ENCODE results near the gene KRT10. TPM values are rescaled to one million over a fixed set of nuclear protein-coding genes. Genes with fewer than 3 reads are reported as not detected.

The KRT10 gene
- total RNA-seq, 1 experiment from 2014 or later, result 28.4 TPM

- Mint-ChIP-seq H3K36me3 (ENCODE audit: insufficient read depth in 1 of 3, low read depth in 3 of 3) (no peaks in the 10 kb centered on the region), H3K9me3 (no peaks in the 10 kb centered on the region), H3K4me3 (no peak overlapping the region), H3K27me3 (ENCODE audit: low read depth) (no peaks in the 10 kb centered on the region; the same call in 1 of the 2 replicates), H3K27ac (no peak overlapping the region), H3K4me1 (peaks cover 20 to 24% of the 10 kb centered on the region in 2 experiments)
- no peaks in the 10 kb centered on the region for H3K79me1 ChIP-seq (ENCODE audit: insufficient read depth, low read depth, low read length, poor library complexity, severe bottlenecking)
- no peak overlapping the region for H3K56ac ChIP-seq (ENCODE audit: insufficient read length, low read depth, low read length)
- H2AK5ac ChIP-seq (ENCODE audit: insufficient read length, low read length), result no peak overlapping the region
- no peaks in the 10 kb centered on the region for H4K20me1 ChIP-seq (ENCODE audit: control insufficient read depth, insufficient read depth, insufficient read length)
- H2BK20ac ChIP-seq (ENCODE audit: low read depth, low read length, poor library complexity, severe bottlenecking), result no peak overlapping the region
- no peak overlapping the region for H4K91ac ChIP-seq (ENCODE audit: insufficient read length, low read depth, low read length)
- no peak overlapping the region for H3K27ac ChIP-seq (ENCODE audit: insufficient read length, low read depth, low read length)
- H3K4ac ChIP-seq (ENCODE audit: low read depth, low read length), result no peak overlapping the region
- no peak overlapping the region for H3K4me2 ChIP-seq (ENCODE audit: insufficient read depth, insufficient read length, low read length)
- no peak overlapping the region for H3K9ac ChIP-seq (ENCODE audit: extremely low read depth, insufficient read length, low read length)
- TF ChIP-seq, protein P1, sequence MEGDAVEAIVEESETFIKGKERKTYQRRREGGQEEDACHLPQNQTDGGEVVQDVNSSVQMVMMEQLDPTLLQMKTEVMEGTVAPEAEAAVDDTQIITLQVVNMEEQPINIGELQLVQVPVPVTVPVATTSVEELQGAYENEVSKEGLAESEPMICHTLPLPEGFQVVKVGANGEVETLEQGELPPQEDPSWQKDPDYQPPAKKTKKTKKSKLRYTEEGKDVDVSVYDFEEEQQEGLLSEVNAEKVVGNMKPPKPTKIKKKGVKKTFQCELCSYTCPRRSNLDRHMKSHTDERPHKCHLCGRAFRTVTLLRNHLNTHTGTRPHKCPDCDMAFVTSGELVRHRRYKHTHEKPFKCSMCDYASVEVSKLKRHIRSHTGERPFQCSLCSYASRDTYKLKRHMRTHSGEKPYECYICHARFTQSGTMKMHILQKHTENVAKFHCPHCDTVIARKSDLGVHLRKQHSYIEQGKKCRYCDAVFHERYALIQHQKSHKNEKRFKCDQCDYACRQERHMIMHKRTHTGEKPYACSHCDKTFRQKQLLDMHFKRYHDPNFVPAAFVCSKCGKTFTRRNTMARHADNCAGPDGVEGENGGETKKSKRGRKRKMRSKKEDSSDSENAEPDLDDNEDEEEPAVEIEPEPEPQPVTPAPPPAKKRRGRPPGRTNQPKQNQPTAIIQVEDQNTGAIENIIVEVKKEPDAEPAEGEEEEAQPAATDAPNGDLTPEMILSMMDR (conservative IDR thresholded peaks at IDR 0.05), result no peak
- H3K4me1 ChIP-seq (ENCODE audit: insufficient read depth, low read length), result no peaks in the 10 kb centered on the region
- H3K18ac ChIP-seq (ENCODE audit: insufficient read length, low read depth, low read length), result no peak overlapping the region
- no peak overlapping the region for H2BK12ac ChIP-seq (ENCODE audit: insufficient read length, low read depth, low read length)
- H3K9me3 ChIP-seq (ENCODE audit: control insufficient read depth, low read depth, low read length), result no peaks in the 10 kb centered on the region
- no peak overlapping the region for H4K8ac ChIP-seq (replicated peaks; ENCODE audit: insufficient read length, low read depth, low read length)
- no peak overlapping the region for H3K14ac ChIP-seq (ENCODE audit: insufficient read depth, low read length)
- H4K5ac ChIP-seq (ENCODE audit: insufficient read length, low read depth, low read length), result no peak overlapping the region
- H2BK15ac ChIP-seq (ENCODE audit: low read depth, low read length), result no peak overlapping the region
- no peaks in the 10 kb centered on the region for H3K27me3 ChIP-seq (ENCODE audit: insufficient read depth, low read length)
- no peaks in the 10 kb centered on the region for H3K79me2 ChIP-seq (ENCODE audit: insufficient read depth, low read length)
- H2BK120ac ChIP-seq (ENCODE audit: low read depth, low read length, poor library complexity, severe bottlenecking), result no peak overlapping the region
- H3K23ac ChIP-seq (ENCODE audit: insufficient read length, low read depth, low read length), result no peak overlapping the region
- WGBS (ENCODE audit: extremely low coverage, insufficient read length, low lambda C conversion rate), result no CpG with 5 or more reads among the region's 4 CpGs
- H2AFZ ChIP-seq (ENCODE audit: low read length), result no peak overlapping the region
- DNase-seq, result no peak
- H3T11ph ChIP-seq (ENCODE audit: low read length), result no peak overlapping the region
- H2BK5ac ChIP-seq (ENCODE audit: insufficient read length, low read length), result no peak overlapping the region
- no peaks in the 10 kb centered on the region for H3K23me2 ChIP-seq (ENCODE audit: insufficient read length, low read depth, low read length, poor library complexity, severe bottlenecking)
Measured at GRCh38 chr17:40870136-40870535, 47.7 kb upstream of the KRT10 start.

Data from H9 (cell line).